GM18505 (cell line): ENCODE measurements around the gene NTN4.
"Not testable (repeated sequence)": the region's sequence is repeated elsewhere in the genome, so short reads cannot be mapped to it uniquely, and the experiment has no call there.

Experiments
- ATAC-seq: cut with Tn5 transposase; IDR thresholded peaks from one replicate; pipeline ENCODE4 v1.9.1; 2021; ENCODE audit not compliant: unreplicated experiment
- POLR2A ChIP-seq: IDR thresholded peaks from 4 replicates; pipeline ENCODE4 v1.6.1; 2011; ENCODE audit warnings: borderline replicate concordance; ENCODE audit not compliant: insufficient read depth, insufficient read length; ENCODE audit errors: extremely low read depth

Gene NTN4

GRCh38 chr12:95787274-95787818, 3.2 kb downstream of the NTN4 start:
- no peak for TF ChIP-seq POLR2A

GRCh38 chr12:95784915-95785314, 5.6 kb downstream of the NTN4 start:
- no peak for TF ChIP-seq POLR2A
- ATAC-seq, result no peak

More at GRCh38 chr12:95787274-95787818, 3.2 kb downstream of the NTN4 start:
- ATAC-seq, result no peak

GRCh38 chr12:95784286-95784685, 6.3 kb downstream of the NTN4 start:
- no peak for ATAC-seq
- no peak for TF ChIP-seq POLR2A

DNA sequence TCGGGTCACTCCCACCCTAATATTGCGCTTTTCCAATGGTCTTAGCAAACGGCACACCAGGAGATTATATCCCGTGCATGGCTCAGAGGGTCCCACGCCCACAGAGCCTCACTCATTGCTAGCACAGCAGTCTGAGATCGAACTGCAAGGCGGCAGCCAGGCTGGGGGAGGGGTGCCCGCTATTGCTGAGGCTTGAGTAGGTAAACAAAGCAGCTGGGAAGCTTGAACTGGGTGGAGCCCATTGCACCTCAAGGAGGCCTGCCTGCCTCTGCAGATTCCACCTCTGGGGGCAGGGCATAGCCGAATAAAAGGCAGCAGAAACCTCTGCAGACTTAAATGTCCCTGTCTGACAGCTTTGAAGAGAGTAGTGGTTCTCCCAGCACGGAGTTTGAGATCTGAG, 15.1 kb downstream of the NTN4 start:
- not testable (repeated sequence) for ATAC-seq

DNA sequence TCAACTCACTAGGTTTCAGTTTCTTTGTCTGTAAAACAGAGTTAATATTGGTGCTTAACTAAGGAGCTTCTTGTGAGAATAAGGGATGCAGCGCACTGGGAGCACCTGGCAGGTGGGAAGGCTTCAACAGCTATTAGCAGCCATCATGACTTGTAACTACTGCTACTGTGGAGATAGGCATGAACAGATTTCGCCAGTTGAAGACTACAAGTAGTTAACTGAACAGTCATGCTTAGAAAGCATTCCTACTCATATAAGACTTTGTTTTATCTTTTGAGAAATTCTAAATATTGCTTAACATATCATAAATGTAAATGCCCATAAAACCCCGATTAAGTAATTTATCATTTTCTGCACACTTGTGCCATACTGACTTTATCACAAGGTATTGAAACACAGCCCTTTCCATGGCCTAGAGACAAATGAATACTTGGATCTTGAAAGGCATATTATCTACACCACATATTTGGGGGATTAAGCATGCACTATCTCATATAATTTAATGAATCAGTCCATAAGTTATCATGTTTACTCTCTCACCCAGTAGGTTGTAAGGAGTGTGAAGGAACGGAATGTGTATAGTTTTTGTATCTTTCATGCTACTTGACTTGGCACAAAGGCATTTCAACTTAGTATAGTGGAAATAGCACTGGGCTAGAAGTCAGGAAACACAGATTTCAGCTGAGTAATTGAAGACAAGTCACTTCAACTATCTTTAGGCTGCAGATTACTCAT, 16.1 kb downstream of the NTN4 start:
- no peak for TF ChIP-seq POLR2A
- ATAC-seq, result no peak

DNA sequence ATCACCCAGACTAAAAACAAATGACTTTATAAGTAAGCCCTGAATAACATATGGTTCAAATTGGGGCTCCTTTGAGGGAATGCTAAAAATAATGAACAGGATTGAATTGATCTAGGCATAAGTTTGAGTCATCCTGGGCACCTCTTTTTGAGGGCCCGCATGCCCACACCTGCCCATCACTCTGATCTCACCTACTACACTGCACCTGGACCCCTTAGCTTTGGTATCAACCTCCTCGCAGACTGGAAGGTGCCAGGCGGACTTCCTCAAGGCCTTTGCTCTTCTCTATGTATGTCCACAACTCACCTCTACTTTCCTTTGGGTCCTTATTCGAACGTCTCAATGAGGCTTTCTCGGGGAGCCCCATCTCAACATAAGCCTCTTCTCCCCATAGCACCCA, 17.2 kb downstream of the NTN4 start:
- no peak for ATAC-seq
- TF ChIP-seq POLR2A, result no peak

GRCh38 chr12:95767703-95768102, 22.9 kb downstream of the NTN4 start:
- ATAC-seq, result no peak
- TF ChIP-seq POLR2A, result no peak

- TF ChIP-seq POLR2A, result no peak
- ATAC-seq, result no peak
Measured at GRCh38 chr12:95766356-95767019, 24.1 kb downstream of the NTN4 start.

DNA sequence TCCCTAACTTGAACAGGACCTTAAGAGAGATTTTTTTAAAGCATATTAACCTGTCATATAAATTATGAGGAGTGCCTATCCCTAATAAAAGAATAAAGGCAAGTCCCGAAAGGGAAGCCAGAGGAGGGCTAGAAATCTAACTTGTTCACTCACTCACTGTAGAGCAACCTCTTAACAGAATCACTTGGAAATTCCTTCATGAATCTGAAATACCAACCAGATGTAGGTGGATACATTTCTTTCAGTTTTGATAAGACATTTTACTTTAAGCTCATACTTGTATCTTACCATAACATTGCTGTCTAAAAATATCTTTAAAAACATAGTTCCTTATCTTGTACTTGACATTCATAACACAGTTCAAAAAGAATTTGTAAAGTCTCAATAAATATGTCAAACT, 25.7 kb downstream of the NTN4 start:
- no peak for ATAC-seq
- TF ChIP-seq POLR2A, result no peak

- no peak for ATAC-seq
Measured at GRCh38 chr12:95763809-95764253, 26.7 kb downstream of the NTN4 start.

DNA sequence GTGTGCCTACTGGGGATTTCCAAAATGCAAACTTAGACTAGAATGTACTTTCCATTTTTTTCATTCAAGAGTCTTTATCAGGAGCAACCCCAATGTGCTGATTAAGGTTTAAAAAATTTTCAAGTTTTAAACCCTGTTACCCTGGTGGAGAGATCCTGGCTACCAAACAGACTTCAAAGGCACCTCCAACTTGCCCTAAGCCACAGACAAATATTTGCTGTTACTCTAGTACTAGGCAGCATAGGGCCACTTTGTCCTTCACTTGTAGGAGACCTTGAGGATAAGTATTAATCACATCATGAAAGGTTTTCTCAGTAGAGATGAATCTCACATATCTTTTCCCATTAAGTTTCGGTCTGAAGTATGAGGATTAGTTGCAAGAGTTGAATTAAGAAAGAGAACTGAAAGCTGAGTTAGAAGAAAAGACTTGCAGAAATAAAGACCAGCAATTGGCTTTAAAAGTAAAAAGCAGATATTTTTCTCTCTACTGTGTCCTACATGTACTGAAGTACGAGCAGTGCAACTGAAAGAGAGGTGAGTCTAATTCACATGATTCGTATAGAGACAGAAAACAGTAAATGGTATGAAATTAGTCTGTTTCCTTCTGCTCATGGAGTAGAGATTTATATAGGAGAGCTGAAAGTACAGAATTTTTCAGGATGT, 28.3 kb downstream of the NTN4 start:
- TF ChIP-seq POLR2A, result no peak
- ATAC-seq, result no peak

More at GRCh38 chr12:95763809-95764253, 26.7 kb downstream of the NTN4 start:
- no peak for TF ChIP-seq POLR2A

DNA sequence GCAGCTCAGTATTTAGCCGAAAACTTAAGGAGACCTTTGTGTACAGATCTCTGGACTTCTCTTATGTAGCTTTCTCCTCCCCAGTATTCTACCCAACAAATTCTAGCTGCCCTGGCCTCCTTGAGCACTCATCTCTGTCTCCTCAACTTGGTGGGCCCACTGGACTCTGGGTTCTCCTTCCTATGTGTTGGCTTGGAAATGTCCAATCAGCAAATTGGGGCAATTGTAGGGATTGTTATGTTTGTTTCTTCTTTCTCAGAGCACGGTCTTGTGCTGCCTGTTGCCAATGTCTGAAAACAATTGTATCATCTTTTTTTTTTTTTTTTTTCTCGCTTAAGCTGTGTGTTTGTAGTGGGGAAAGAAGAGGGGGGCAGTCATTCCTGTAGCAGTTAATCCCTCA, 30.2 kb downstream of the NTN4 start:
- no peak for ATAC-seq
- TF ChIP-seq POLR2A, result no peak

GRCh38 chr12:95759718-95760117, 30.8 kb downstream of the NTN4 start:
- ATAC-seq, result no peak
- TF ChIP-seq POLR2A, result no peak
